Left ventricle myocardium inferior (tissue), 1 donor: Measurements from ENCODE around the gene CD47. TPM values are rescaled to one million over a fixed set of nuclear protein-coding genes. Genes with fewer than 3 reads are reported as not detected.

Experiments
- DNase-seq: peaks from one replicate; pipeline ENCODE4 v3.0.0-alpha.2; 2020
- H3K27ac ChIP-seq: fragments of 200-600 bp; replicated peaks from 2 replicates; pipeline ENCODE4 v1.8.0; 2021
- H3K27me3 ChIP-seq: fragments of 200-600 bp; 2 replicates; pipeline ENCODE4 v1.8.0; 2021; ENCODE audit warnings: low read depth
- H3K36me3 ChIP-seq: fragments of 200-600 bp; 2 replicates; pipeline ENCODE4 v1.8.0; 2021
- H3K4me1 ChIP-seq: fragments of 200-600 bp; 2 replicates; pipeline ENCODE4 v1.8.0; 2021
- H3K4me3 ChIP-seq: fragments of 200-600 bp; 2 replicates; pipeline ENCODE4 v1.8.0; 2021; ENCODE audit warnings: mild to moderate bottlenecking, moderate library complexity
- H3K9me3 ChIP-seq: fragments of 200-600 bp; replicated peaks from 2 replicates; pipeline ENCODE4 v1.8.0; 2021
- intact Hi-C: fragments of 100-400 bp; cut with micrococcal nuclease; formaldehyde crosslinking; loops from one replicate; pipeline ENCODE4 v1.11.0; 2022
- total RNA-seq: library from RNA; stranded (reverse); fragmentation: NEBNext Ultra II Directional; extraction: Animal tissue kit (Norgen Biotek cat#: 25700); gene quantifications from one replicate; pipeline ENCODE4 v1.2.1, GENCODE V29; 2021
- TF ChIP-seq, protein P1 (sequence below): fragments of 200-600 bp; IDR thresholded peaks from 2 replicates; pipeline ENCODE4 v1.8.0; 2021; ENCODE audit warnings: antibody characterized with exemption, mild to moderate bottlenecking, borderline replicate concordance
- donor health status: DM: no; HTN: yes; CAD: no; lungs with severe emphysema.

CD47 gene
- total RNA-seq, 1 donor from 2014 or later, result 35.9 TPM

DNA sequence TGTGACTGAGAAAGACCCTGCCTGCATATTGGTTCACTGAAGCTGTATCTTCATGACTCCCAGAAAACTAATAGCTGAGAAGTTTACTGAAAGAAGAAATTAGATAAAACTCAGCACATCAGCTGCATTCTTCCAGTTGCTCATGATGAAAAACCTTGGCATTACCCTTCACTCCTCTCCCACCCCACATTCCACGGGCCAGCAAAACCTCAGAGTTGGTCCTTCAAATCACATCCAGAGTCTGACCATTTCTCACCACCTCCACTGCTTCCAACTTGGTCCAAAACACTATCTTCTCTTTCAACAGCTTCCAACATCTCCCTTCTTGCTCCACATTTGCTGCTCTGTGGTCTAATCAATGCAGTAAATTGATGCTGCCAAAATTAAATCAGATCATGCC, 97.1 kb downstream of the CD47 start:
- TF ChIP-seq, protein P1, sequence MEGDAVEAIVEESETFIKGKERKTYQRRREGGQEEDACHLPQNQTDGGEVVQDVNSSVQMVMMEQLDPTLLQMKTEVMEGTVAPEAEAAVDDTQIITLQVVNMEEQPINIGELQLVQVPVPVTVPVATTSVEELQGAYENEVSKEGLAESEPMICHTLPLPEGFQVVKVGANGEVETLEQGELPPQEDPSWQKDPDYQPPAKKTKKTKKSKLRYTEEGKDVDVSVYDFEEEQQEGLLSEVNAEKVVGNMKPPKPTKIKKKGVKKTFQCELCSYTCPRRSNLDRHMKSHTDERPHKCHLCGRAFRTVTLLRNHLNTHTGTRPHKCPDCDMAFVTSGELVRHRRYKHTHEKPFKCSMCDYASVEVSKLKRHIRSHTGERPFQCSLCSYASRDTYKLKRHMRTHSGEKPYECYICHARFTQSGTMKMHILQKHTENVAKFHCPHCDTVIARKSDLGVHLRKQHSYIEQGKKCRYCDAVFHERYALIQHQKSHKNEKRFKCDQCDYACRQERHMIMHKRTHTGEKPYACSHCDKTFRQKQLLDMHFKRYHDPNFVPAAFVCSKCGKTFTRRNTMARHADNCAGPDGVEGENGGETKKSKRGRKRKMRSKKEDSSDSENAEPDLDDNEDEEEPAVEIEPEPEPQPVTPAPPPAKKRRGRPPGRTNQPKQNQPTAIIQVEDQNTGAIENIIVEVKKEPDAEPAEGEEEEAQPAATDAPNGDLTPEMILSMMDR, result no peak
- intact Hi-C loops, result no loop called here
- DNase-seq, result no peak
- no peaks in the 10 kb centered on the region for H3K27me3 ChIP-seq
- no peak overlapping the region for H3K27ac ChIP-seq
- no peaks in the 10 kb centered on the region for H3K36me3 ChIP-seq
- no peaks in the 10 kb centered on the region for H3K9me3 ChIP-seq
- H3K4me3 ChIP-seq, result no peak overlapping the region
- peaks cover 4% of the 10 kb centered on the region for H3K4me1 ChIP-seq

Other genes starting within 250 kb of the CD47 start
- gene IFT57, start 131.4 kb upstream of the CD47 start, total RNA-seq, result 22.6 TPM
- gene HHLA2, start 205.5 kb upstream of the CD47 start, total RNA-seq, result not detected